ENCODE measurements around the gene TTN.
"Not testable (repeated sequence)": the region's sequence is repeated elsewhere in the genome, so short reads cannot be mapped to it uniquely, and the experiment has no call there.

Gene TTN

DNA sequence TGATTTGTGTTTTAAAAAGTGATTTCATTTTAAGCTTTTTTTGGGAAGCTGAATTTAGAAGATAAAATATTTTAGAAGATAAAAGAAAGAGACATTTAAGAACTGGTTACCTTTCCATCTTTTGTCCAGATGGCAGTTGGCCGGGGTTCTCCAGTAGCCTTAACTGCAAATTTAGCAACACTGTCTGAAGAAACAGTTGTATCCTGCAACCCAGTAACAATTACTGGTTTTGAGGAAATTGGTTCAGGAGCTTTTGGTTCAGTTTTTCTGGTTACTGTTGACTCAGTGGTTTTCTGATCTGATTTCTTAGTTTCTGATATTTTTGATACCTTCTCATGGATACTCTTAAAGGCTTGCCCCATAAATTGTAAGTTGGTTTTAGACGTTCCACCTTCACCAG, 277.1 kb downstream of the TTN start:
- no peaks in the 10 kb centered on the region for H3K27me3 ChIP-seq (replicated peaks; ENCODE audit: control insufficient read depth, insufficient read depth, low read length)
- TF ChIP-seq, protein P1, sequence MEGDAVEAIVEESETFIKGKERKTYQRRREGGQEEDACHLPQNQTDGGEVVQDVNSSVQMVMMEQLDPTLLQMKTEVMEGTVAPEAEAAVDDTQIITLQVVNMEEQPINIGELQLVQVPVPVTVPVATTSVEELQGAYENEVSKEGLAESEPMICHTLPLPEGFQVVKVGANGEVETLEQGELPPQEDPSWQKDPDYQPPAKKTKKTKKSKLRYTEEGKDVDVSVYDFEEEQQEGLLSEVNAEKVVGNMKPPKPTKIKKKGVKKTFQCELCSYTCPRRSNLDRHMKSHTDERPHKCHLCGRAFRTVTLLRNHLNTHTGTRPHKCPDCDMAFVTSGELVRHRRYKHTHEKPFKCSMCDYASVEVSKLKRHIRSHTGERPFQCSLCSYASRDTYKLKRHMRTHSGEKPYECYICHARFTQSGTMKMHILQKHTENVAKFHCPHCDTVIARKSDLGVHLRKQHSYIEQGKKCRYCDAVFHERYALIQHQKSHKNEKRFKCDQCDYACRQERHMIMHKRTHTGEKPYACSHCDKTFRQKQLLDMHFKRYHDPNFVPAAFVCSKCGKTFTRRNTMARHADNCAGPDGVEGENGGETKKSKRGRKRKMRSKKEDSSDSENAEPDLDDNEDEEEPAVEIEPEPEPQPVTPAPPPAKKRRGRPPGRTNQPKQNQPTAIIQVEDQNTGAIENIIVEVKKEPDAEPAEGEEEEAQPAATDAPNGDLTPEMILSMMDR (IDR thresholded peaks at IDR 0.05; ENCODE audit: insufficient read depth, low read length, poor library complexity, severe bottlenecking), result no peak
- H3K4me3 ChIP-seq (replicated peaks; ENCODE audit: low read depth, low read length), result no peak overlapping the region
- no peaks in the 10 kb centered on the region; the same call in 1 of the 2 replicates for H3K36me3 ChIP-seq (ENCODE audit: control insufficient read depth, insufficient read depth, low read length)
- no peak for DNase-seq (ENCODE audit: extremely low read depth, insufficient read length)

- Histone ChIP-seq H3K36me3 (ENCODE audit: control insufficient read depth, insufficient read depth, low read length) (no peaks in the 10 kb centered on the region; the same call in 1 of the 2 replicates), H3K27me3 (replicated peaks; ENCODE audit: control insufficient read depth, insufficient read depth, low read length) (no peaks in the 10 kb centered on the region), H3K4me3 (replicated peaks; ENCODE audit: low read depth, low read length) (no peak overlapping the region)
- TF ChIP-seq, protein P1 (IDR thresholded peaks at IDR 0.05; ENCODE audit: insufficient read depth, low read length, poor library complexity, severe bottlenecking), result no peak
- peak; percentile 32 for DNase-seq (ENCODE audit: extremely low read depth, insufficient read length)
These were observed 278.0 kb downstream of the TTN start for GRCh38 chr2:178529194-178529593.

- no peaks in the 10 kb centered on the region for H3K27me3 ChIP-seq (replicated peaks; ENCODE audit: control insufficient read depth, insufficient read depth, low read length)
- no peaks in the 10 kb centered on the region; the same call in 1 of the 2 replicates for H3K36me3 ChIP-seq (ENCODE audit: control insufficient read depth, insufficient read depth, low read length)
- no peak overlapping the region for H3K4me3 ChIP-seq (replicated peaks; ENCODE audit: low read depth, low read length)
- TF ChIP-seq, protein P1 (IDR thresholded peaks at IDR 0.05; ENCODE audit: insufficient read depth, low read length, poor library complexity, severe bottlenecking), result no peak
- no peak for DNase-seq (ENCODE audit: extremely low read depth, insufficient read length)
These were observed 278.6 kb downstream of the TTN start for GRCh38 chr2:178528647-178529046.

GRCh38 chr2:178527592-178527991, 279.6 kb downstream of the TTN start:
- H3K27me3 ChIP-seq (replicated peaks; ENCODE audit: control insufficient read depth, insufficient read depth, low read length), result no peaks in the 10 kb centered on the region
- H3K36me3 ChIP-seq (ENCODE audit: control insufficient read depth, insufficient read depth, low read length), result no peaks in the 10 kb centered on the region; the same call in 1 of the 2 replicates
- TF ChIP-seq, protein P1 (IDR thresholded peaks at IDR 0.05; ENCODE audit: insufficient read depth, low read length, poor library complexity, severe bottlenecking), result no peak
- DNase-seq (ENCODE audit: extremely low read depth, insufficient read length), result no peak
- no peak overlapping the region for H3K4me3 ChIP-seq (replicated peaks; ENCODE audit: low read depth, low read length)

GRCh38 chr2:178526256-178526655, 281.0 kb downstream of the TTN start:
- Histone ChIP-seq H3K4me3 (replicated peaks; ENCODE audit: low read depth, low read length) (no peak overlapping the region), H3K36me3 (ENCODE audit: control insufficient read depth, insufficient read depth, low read length) (no peaks in the 10 kb centered on the region), H3K27me3 (replicated peaks; ENCODE audit: control insufficient read depth, insufficient read depth, low read length) (no peaks in the 10 kb centered on the region)
- TF ChIP-seq, protein P1 (IDR thresholded peaks at IDR 0.05; ENCODE audit: insufficient read depth, low read length, poor library complexity, severe bottlenecking), result no peak
- DNase-seq (ENCODE audit: extremely low read depth, insufficient read length), result no peak

GRCh38 chr2:178525460-178525859, 281.8 kb downstream of the TTN start:
- DNase-seq (ENCODE audit: extremely low read depth, insufficient read length); H3K4me3 ChIP-seq (replicated peaks; ENCODE audit: low read depth, low read length); H3K36me3 ChIP-seq (ENCODE audit: control insufficient read depth, insufficient read depth, low read length); H3K27me3 ChIP-seq (replicated peaks; ENCODE audit: control insufficient read depth, insufficient read depth, low read length): not testable (repeated sequence)

- DNase-seq (ENCODE audit: extremely low read depth, insufficient read length); H3K36me3 ChIP-seq (ENCODE audit: control insufficient read depth, insufficient read depth, low read length); H3K27me3 ChIP-seq (replicated peaks; ENCODE audit: control insufficient read depth, insufficient read depth, low read length); H3K4me3 ChIP-seq (replicated peaks; ENCODE audit: low read depth, low read length): not testable (repeated sequence)
These were observed 282.2 kb downstream of the TTN start for GRCh38 chr2:178525010-178525409.
